Trophoblast cell (in vitro differentiated cells and primary cell): ENCODE measurements around the gene VTI1A.

Experiments
- DNase-seq, 2 donors: peaks; one replicate each; pipeline ENCODE4 v3.0.0-alpha.2; 2016
- H2AFZ ChIP-seq: 2 replicates; pipeline ENCODE4 v1.6.1; 2013; ENCODE audit warnings: low read length, moderate library complexity, mild to moderate bottlenecking; ENCODE audit not compliant: insufficient read depth, poor library complexity
- H2AK5ac ChIP-seq: 2 replicates; pipeline ENCODE4 v1.6.1; 2013; ENCODE audit warnings: mild to moderate bottlenecking, low read length
- H2BK120ac ChIP-seq: 2 replicates; pipeline ENCODE4 v1.6.1; 2013; ENCODE audit warnings: low read length, mild to moderate bottlenecking, moderate library complexity; ENCODE audit not compliant: insufficient read depth, poor library complexity
- H2BK12ac ChIP-seq: 2 replicates; pipeline ENCODE4 v1.6.1; 2013; ENCODE audit warnings: mild to moderate bottlenecking, low read length, moderate library complexity
- H2BK5ac ChIP-seq: 2 replicates; pipeline ENCODE4 v1.6.1; 2013; ENCODE audit warnings: low read length, low read depth, moderate library complexity, mild to moderate bottlenecking; ENCODE audit not compliant: poor library complexity
- H3K14ac ChIP-seq: 2 replicates; pipeline ENCODE4 v1.6.1; 2013; ENCODE audit warnings: mild to moderate bottlenecking, low read length
- H3K18ac ChIP-seq: 2 replicates; pipeline ENCODE4 v1.6.1; 2013; ENCODE audit warnings: mild to moderate bottlenecking, low read length
- H3K23ac ChIP-seq: 2 replicates; pipeline ENCODE4 v1.6.1; 2013; ENCODE audit warnings: low read length
- H3K27ac ChIP-seq: 2 replicates; pipeline ENCODE4 v1.5.1; 2013; ENCODE audit warnings: low read depth, mild to moderate bottlenecking, inconsistent platforms, low read length, moderate library complexity
- H3K27me3 ChIP-seq: 2 replicates; pipeline ENCODE4 v1.6.1; 2013; ENCODE audit warnings: inconsistent platforms, mild to moderate bottlenecking, low read length, moderate library complexity; ENCODE audit not compliant: insufficient read depth
- H3K36me3 ChIP-seq, 2 experiments: 1 replicate in 1 of 2; 2 replicates in 1 of 2; pipeline ENCODE4 v1.6.1; 2013; ENCODE audit warnings: low read length in 2 of 2, mild to moderate bottlenecking in 2 of 2, moderate library complexity in 1 of 2; ENCODE audit not compliant: insufficient read depth in 2 of 2, control insufficient read depth in 1 of 2
- H3K4ac ChIP-seq: 2 replicates; pipeline ENCODE4 v1.6.1; 2013; ENCODE audit warnings: low read depth, mild to moderate bottlenecking, low read length, moderate library complexity
- H3K4me1 ChIP-seq, 2 experiments: 1 replicate in 1 of 2; 2 replicates in 1 of 2; pipeline ENCODE4 v1.6.1; 2013; ENCODE audit warnings: low read length in 2 of 2, mild to moderate bottlenecking in 2 of 2, moderate library complexity in 1 of 2; ENCODE audit not compliant: insufficient read depth in 2 of 2, control insufficient read depth in 1 of 2
- H3K4me2 ChIP-seq: 2 replicates; pipeline ENCODE4 v1.6.1; 2013; ENCODE audit warnings: inconsistent platforms, mild to moderate bottlenecking, low read length, moderate library complexity
- H3K4me3 ChIP-seq: 2 replicates; pipeline ENCODE4 v1.5.1; 2013; ENCODE audit warnings: mild to moderate bottlenecking, low read depth, low read length, inconsistent platforms
- H3K79me1 ChIP-seq: one replicate; pipeline ENCODE4 v1.6.1; 2013; ENCODE audit warnings: low read length
- H3K79me2 ChIP-seq: 2 replicates; pipeline ENCODE4 v1.6.1; 2013; ENCODE audit warnings: low read length, mild to moderate bottlenecking; ENCODE audit not compliant: control insufficient read depth, insufficient read depth, poor library complexity
- H3K9ac ChIP-seq: 2 replicates; pipeline ENCODE4 v1.6.1; 2013; ENCODE audit warnings: mild to moderate bottlenecking, low read length
- H3K9me3 ChIP-seq: 2 replicates; pipeline ENCODE4 v1.6.1; 2013; ENCODE audit warnings: low read depth, mild to moderate bottlenecking, control low read depth, inconsistent platforms, low read length; ENCODE audit not compliant: insufficient read depth
- H4K12ac ChIP-seq: 2 replicates; pipeline ENCODE4 v1.6.1; 2013; ENCODE audit warnings: low read depth, mild to moderate bottlenecking, low read length, moderate library complexity
- H4K8ac ChIP-seq: 2 replicates; pipeline ENCODE4 v1.6.1; 2013; ENCODE audit warnings: low read depth, mild to moderate bottlenecking, low read length, moderate library complexity
- H4K91ac ChIP-seq: one replicate; pipeline ENCODE4 v1.6.1; 2013; ENCODE audit warnings: low read depth, mild to moderate bottlenecking, low read length, moderate library complexity
- WGBS: extraction: QIAGEN DNeasy Blood & Tissue Kit; methylation state at CpG from one replicate; pipeline ENCODE4 v1.1.7; 2013; ENCODE audit warnings: missing lambda C conversion rate; ENCODE audit not compliant: insufficient read length, insufficient coverage; ENCODE audit errors: extremely low coverage; 5-methylcytosine and 5-hydroxymethylcytosine counted together

Gene VTI1A

GRCh38 chr10:112842832-112843360, 395.9 kb downstream of the VTI1A start:
- H4K12ac ChIP-seq, result no peak overlapping the region
- WGBS, result no CpG with 5 or more reads among the region's 3 CpGs
- no peak overlapping the region for H3K14ac ChIP-seq
- H3K27ac ChIP-seq, result no peak overlapping the region
- no peak overlapping the region for H3K18ac ChIP-seq
- no peaks in the 10 kb centered on the region for H3K36me3 ChIP-seq
- H2BK5ac ChIP-seq, result no peak overlapping the region
- no peaks in the 10 kb centered on the region for H3K27me3 ChIP-seq
- H4K8ac ChIP-seq, result no peak overlapping the region
- H2BK12ac ChIP-seq, result no peak overlapping the region
- no peaks in the 10 kb centered on the region for H3K79me2 ChIP-seq
- no peaks in the 10 kb centered on the region for H3K9me3 ChIP-seq
- no peak overlapping the region for H2AK5ac ChIP-seq
- H4K91ac ChIP-seq, result no peak overlapping the region
- H2BK120ac ChIP-seq, result no peak overlapping the region
- no peak overlapping the region for H3K4me2 ChIP-seq
- no peak overlapping the region for H2AFZ ChIP-seq
- H3K79me1 ChIP-seq, result peaks cover 7% of the 10 kb centered on the region
- H3K4me3 ChIP-seq, result no peak overlapping the region
- H3K9ac ChIP-seq, result no peak overlapping the region
- H3K23ac ChIP-seq, result no peak overlapping the region
- no peak overlapping the region for H3K4ac ChIP-seq
- peaks cover 10 to 16% of the 10 kb centered on the region in 2 experiments for H3K4me1 ChIP-seq
- DNase-seq, result no peak

GRCh38 chr10:112843623-112844022, 396.6 kb downstream of the VTI1A start:
- Histone ChIP-seq H3K27ac (no peak overlapping the region), H3K9ac (no peak overlapping the region), H3K79me1 (peaks cover 2% of the 10 kb centered on the region), H3K18ac (no peak overlapping the region), H2BK120ac (no peak overlapping the region), H3K9me3 (no peaks in the 10 kb centered on the region), H3K4ac (no peak overlapping the region), H3K4me1 (peaks cover 8 to 13% of the 10 kb centered on the region in 2 experiments), H4K12ac (no peak overlapping the region), H3K79me2 (no peaks in the 10 kb centered on the region), H2AFZ (no peak overlapping the region), H2BK12ac (no peak overlapping the region), H2AK5ac (no peak overlapping the region), H3K27me3 (peaks cover 2% of the 10 kb centered on the region), H4K91ac (no peak overlapping the region), H3K14ac (no peak overlapping the region), H4K8ac (no peak overlapping the region), H2BK5ac (no peak overlapping the region), H3K4me2 (no peak overlapping the region), H3K36me3 (peaks cover 0 to 2% of the 10 kb centered on the region in 2 experiments), H3K4me3 (no peak overlapping the region), H3K23ac (no peak overlapping the region)
- DNase-seq, result no peak
- WGBS, result no CpG with 5 or more reads among the region's 3 CpGs

GRCh38 chr10:112844681-112845544, 397.9 kb downstream of the VTI1A start:
- no peak for DNase-seq
- H3K4me1 ChIP-seq, result peaks cover 2 to 3% of the 10 kb centered on the region in 2 experiments
- no peak overlapping the region for H3K4ac ChIP-seq
- H2BK5ac ChIP-seq, result no peak overlapping the region
- no peaks in the 10 kb centered on the region for H3K9me3 ChIP-seq
- no peak overlapping the region for H2BK12ac ChIP-seq
- no peak overlapping the region for H3K18ac ChIP-seq
- H3K79me1 ChIP-seq, result no peaks in the 10 kb centered on the region
- H3K79me2 ChIP-seq, result no peaks in the 10 kb centered on the region
- no peak overlapping the region for H3K14ac ChIP-seq
- no peak overlapping the region for H3K23ac ChIP-seq
- no CpG with 5 or more reads among the region's 27 CpGs for whole genome bisulfite sequencing
- H3K9ac ChIP-seq, result no peak overlapping the region
- H4K12ac ChIP-seq, result no peak overlapping the region
- peaks cover 2% of the 10 kb centered on the region for H3K27me3 ChIP-seq
- H3K4me2 ChIP-seq, result no peak overlapping the region
- H4K91ac ChIP-seq, result no peak overlapping the region
- no peak overlapping the region for H3K27ac ChIP-seq
- H4K8ac ChIP-seq, result no peak overlapping the region
- H2AK5ac ChIP-seq, result no peak overlapping the region
- no peak overlapping the region for H2AFZ ChIP-seq
- H3K4me3 ChIP-seq, result no peak overlapping the region
- peaks cover 0 to 2% of the 10 kb centered on the region in 2 experiments for H3K36me3 ChIP-seq
- no peak overlapping the region for H2BK120ac ChIP-seq

DNA sequence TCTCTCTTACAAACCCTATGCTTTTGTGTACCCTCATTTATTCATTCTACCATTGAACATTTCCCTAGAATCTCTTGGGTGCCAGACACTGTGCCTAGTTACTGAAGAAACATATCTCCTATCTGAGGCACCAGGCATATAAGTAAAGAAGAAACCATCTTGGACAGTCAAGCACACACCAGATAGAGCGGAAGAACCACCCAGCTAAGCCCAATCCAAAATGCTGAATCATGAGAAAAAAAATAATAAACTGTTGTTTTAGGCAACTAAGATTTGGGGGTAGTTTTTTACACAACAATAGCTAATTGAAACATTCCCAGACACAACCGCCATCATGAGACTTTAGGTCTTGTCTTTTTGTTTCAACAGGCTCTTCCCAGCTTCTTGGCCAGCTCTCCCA, 400.8 kb downstream of the VTI1A start:
- Histone ChIP-seq H4K91ac (no peak overlapping the region), H2BK120ac (no peak overlapping the region), H2BK5ac (no peak overlapping the region), H2AK5ac (no peak overlapping the region), H3K4me2 (no peak overlapping the region), H3K23ac (no peak overlapping the region), H3K79me2 (no peaks in the 10 kb centered on the region), H3K14ac (no peak overlapping the region), H3K36me3 (peaks cover 0 to 2% of the 10 kb centered on the region in 2 experiments), H3K9me3 (no peaks in the 10 kb centered on the region), H4K12ac (no peak overlapping the region), H4K8ac (no peak overlapping the region), H3K79me1 (no peaks in the 10 kb centered on the region), H3K9ac (no peak overlapping the region), H2AFZ (no peak overlapping the region), H3K4me1 (peaks cover 2% of the 10 kb centered on the region in 2 experiments), H3K18ac (no peak overlapping the region), H3K27me3 (peaks cover 2% of the 10 kb centered on the region), H2BK12ac (no peak overlapping the region), H3K4ac (no peak overlapping the region), H3K4me3 (no peak overlapping the region), H3K27ac (no peak overlapping the region)
- no peak for DNase-seq
- no CpG with 5 or more reads among the region's 2 CpGs for WGBS
